ENCODE measurements around the gene NAGPA. TPM values are rescaled to one million over a fixed set of nuclear protein-coding genes. Genes with fewer than 3 reads are reported as not detected.

The NAGPA gene
- total and polyA plus RNA-seq, 2 experiments from 2014 or later = 6.3 to 20.7 TPM

DNA sequence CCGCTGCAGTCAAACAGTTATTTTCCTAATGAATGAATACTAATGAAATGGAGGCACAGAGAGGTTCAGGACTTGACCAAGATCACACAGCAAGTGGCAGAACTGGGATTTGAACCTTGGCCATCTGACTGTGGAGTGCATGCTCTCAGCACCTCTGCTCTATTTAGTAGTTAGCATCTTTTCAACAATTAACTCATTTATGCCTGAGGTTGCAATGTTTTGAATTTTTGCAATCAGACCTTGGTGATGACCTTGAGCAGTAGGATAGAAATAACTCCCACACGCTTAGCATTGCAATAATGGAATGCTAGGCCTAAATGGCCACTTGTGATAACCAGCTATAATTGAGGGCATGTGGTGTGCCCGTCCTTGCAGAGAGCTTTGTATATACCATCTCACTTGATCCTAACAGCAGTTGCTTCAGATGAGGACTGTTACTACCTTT is 31.0 kb downstream of the NAGPA start:
- Histone ChIP-seq H3F3A (replicated peaks; ENCODE audit: low read depth) (no peaks in the 10 kb centered on the region), H3K36me3 (ENCODE audit: insufficient read depth) (no peaks in the 10 kb centered on the region), H3K4me1 (ENCODE audit: insufficient read depth) (no peaks in the 10 kb centered on the region), H3K79me2 (replicated peaks; ENCODE audit: insufficient read depth) (no peaks in the 10 kb centered on the region), H4K20me1 (replicated peaks; ENCODE audit: insufficient read depth) (0 out of 2 replicates have a peak, but pooled peaks cover 3% of the 10 kb centered on the region), H3K4me2 (no peak overlapping the region), H2AFZ (no peak overlapping the region), H3K4me3 (no peak overlapping the region), H3K9me2 (ENCODE audit: insufficient read depth) (no peaks in the 10 kb centered on the region), H3K27me3 (ENCODE audit: insufficient read depth) (no peaks in the 10 kb centered on the region), H3K27ac (ENCODE audit: low read depth) (no peak overlapping the region)
- no peak overlapping the region for H3K27ac Mint-ChIP-seq
- no peaks in the 10 kb centered on the region for H3K9me3 Mint-ChIP-seq
- peaks cover 4% of the 10 kb centered on the region; the same call in 1 of the 3 replicates for H3K36me3 Mint-ChIP-seq (ENCODE audit: low read depth)
- H3K4me1 Mint-ChIP-seq = no peaks in the 10 kb centered on the region
- ATAC-seq (no peak), DNase-seq (ENCODE audit: low spot score) (no peak)
- H3K4me3 Mint-ChIP-seq = no peak overlapping the region
- H3K27me3 Mint-ChIP-seq (ENCODE audit: insufficient read depth, low read depth, poor library complexity) = peaks cover 5% of the 10 kb centered on the region
- TF ChIP-seq EZH2phosphoT487 (IDR thresholded peaks at IDR 0.05; ENCODE audit: unreplicated experiment) (no peak), ZNF114 (CRISPR knock-in tag; IDR thresholded peaks at IDR 0.05) (no peak), EZH2 (IDR thresholded peaks at IDR 0.05; ENCODE audit: low read depth, unreplicated experiment) (no peak), CREB1 (CRISPR knock-in tag; IDR thresholded peaks at IDR 0.05; ENCODE audit: low read depth) (no peak), ZNF331 (CRISPR knock-in tag; IDR thresholded peaks at IDR 0.05; ENCODE audit: low read depth) (no peak), JUNB (IDR thresholded peaks at IDR 0.05; ENCODE audit: unreplicated experiment) (no peak), POLR2AphosphoS5 (IDR thresholded peaks at IDR 0.05; ENCODE audit: low read depth) (no peak), NANOG (IDR thresholded peaks at IDR 0.05; ENCODE audit: borderline replicate concordance) (no peak), STAT1 (IDR thresholded peaks at IDR 0.05; ENCODE audit: unreplicated experiment) (no peak), REST (IDR thresholded peaks at IDR 0.05; ENCODE audit: unreplicated experiment) (no peak)
- TF ChIP-seq, protein P1, sequence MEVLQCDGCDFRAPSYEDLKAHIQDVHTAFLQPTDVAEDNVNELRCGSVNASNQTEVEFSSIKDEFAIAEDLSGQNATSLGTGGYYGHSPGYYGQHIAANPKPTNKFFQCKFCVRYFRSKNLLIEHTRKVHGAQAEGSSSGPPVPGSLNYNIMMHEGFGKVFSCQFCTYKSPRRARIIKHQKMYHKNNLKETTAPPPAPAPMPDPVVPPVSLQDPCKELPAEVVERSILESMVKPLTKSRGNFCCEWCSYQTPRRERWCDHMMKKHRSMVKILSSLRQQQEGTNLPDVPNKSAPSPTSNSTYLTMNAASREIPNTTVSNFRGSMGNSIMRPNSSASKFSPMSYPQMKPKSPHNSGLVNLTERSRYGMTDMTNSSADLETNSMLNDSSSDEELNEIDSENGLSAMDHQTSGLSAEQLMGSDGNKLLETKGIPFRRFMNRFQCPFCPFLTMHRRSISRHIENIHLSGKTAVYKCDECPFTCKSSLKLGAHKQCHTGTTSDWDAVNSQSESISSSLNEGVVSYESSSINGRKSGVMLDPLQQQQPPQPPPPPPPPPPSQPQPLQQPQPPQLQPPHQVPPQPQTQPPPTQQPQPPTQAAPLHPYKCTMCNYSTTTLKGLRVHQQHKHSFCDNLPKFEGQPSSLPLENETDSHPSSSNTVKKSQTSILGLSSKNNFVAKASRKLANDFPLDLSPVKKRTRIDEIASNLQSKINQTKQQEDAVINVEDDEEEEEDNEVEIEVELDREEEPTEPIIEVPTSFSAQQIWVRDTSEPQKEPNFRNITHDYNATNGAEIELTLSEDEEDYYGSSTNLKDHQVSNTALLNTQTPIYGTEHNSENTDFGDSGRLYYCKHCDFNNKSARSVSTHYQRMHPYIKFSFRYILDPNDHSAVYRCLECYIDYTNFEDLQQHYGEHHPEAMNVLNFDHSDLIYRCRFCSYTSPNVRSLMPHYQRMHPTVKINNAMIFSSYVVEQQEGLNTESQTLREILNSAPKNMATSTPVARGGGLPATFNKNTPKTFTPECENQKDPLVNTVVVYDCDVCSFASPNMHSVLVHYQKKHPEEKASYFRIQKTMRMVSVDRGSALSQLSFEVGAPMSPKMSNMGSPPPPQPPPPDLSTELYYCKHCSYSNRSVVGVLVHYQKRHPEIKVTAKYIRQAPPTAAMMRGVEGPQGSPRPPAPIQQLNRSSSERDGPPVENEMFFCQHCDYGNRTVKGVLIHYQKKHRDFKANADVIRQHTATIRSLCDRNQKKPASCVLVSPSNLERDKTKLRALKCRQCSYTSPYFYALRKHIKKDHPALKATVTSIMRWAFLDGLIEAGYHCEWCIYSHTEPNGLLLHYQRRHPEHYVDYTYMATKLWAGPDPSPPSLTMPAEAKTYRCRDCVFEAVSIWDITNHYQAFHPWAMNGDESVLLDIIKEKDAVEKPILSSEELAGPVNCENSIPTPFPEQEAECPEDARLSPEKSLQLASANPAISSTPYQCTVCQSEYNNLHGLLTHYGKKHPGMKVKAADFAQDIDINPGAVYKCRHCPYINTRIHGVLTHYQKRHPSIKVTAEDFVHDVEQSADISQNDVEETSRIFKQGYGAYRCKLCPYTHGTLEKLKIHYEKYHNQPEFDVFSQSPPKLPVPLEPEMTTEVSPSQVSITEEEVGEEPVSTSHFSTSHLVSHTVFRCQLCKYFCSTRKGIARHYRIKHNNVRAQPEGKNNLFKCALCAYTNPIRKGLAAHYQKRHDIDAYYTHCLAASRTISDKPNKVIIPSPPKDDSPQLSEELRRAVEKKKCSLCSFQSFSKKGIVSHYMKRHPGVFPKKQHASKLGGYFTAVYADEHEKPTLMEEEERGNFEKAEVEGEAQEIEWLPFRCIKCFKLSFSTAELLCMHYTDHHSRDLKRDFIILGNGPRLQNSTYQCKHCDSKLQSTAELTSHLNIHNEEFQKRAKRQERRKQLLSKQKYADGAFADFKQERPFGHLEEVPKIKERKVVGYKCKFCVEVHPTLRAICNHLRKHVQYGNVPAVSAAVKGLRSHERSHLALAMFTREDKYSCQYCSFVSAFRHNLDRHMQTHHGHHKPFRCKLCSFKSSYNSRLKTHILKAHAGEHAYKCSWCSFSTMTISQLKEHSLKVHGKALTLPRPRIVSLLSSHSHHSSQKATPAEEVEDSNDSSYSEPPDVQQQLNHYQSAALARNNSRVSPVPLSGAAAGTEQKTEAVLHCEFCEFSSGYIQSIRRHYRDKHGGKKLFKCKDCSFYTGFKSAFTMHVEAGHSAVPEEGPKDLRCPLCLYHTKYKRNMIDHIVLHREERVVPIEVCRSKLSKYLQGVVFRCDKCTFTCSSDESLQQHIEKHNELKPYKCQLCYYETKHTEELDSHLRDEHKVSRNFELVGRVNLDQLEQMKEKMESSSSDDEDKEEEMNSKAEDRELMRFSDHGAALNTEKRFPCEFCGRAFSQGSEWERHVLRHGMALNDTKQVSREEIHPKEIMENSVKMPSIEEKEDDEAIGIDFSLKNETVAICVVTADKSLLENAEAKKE (CRISPR knock-in tag; IDR thresholded peaks at IDR 0.05) = no peak
- TF ChIP-seq, protein P2, sequence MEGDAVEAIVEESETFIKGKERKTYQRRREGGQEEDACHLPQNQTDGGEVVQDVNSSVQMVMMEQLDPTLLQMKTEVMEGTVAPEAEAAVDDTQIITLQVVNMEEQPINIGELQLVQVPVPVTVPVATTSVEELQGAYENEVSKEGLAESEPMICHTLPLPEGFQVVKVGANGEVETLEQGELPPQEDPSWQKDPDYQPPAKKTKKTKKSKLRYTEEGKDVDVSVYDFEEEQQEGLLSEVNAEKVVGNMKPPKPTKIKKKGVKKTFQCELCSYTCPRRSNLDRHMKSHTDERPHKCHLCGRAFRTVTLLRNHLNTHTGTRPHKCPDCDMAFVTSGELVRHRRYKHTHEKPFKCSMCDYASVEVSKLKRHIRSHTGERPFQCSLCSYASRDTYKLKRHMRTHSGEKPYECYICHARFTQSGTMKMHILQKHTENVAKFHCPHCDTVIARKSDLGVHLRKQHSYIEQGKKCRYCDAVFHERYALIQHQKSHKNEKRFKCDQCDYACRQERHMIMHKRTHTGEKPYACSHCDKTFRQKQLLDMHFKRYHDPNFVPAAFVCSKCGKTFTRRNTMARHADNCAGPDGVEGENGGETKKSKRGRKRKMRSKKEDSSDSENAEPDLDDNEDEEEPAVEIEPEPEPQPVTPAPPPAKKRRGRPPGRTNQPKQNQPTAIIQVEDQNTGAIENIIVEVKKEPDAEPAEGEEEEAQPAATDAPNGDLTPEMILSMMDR (conservative IDR thresholded peaks at IDR 0.05; ENCODE audit: low read depth in 2 of 2) = no peak
- TF ChIP-seq, protein P3, sequence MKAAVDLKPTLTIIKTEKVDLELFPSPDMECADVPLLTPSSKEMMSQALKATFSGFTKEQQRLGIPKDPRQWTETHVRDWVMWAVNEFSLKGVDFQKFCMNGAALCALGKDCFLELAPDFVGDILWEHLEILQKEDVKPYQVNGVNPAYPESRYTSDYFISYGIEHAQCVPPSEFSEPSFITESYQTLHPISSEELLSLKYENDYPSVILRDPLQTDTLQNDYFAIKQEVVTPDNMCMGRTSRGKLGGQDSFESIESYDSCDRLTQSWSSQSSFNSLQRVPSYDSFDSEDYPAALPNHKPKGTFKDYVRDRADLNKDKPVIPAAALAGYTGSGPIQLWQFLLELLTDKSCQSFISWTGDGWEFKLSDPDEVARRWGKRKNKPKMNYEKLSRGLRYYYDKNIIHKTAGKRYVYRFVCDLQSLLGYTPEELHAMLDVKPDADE (IDR thresholded peaks at IDR 0.05) = no peak
